Measurements from ENCODE around the gene BIK. TPM values are rescaled to one million over a fixed set of nuclear protein-coding genes. Genes with fewer than 3 reads are reported as not detected.

Gene BIK
- 2.8 TPM for polyA plus RNA-seq (2012; ENCODE audit: missing spikeins)

- TF ChIP-seq TAF1 (IDR thresholded peaks at IDR 0.05; ENCODE audit: borderline replicate concordance, low read depth, low read length) (no peak), POLR2AphosphoS5 (IDR thresholded peaks at IDR 0.05; ENCODE audit: low read depth, low read length) (no peak), POLR2A (IDR thresholded peaks at IDR 0.05; ENCODE audit: low read depth, low read length) (no peak)
- FAIRE-seq (peak; percentile 53), DNase-seq (ENCODE audit: insufficient read length) (peak; percentile 56)
These were observed at the start of gene BIK for GRCh38 chr22:43110444-43110926. TSS of gene BIK (plus strand) at chr22:43110750. CDS start at chr22:43124023, 13,273 bp downstream.

GRCh38 chr22:43066134-43066533 lies 44.4 kb upstream of the BIK start:
- TF ChIP-seq TAF1 (IDR thresholded peaks at IDR 0.05; ENCODE audit: borderline replicate concordance, low read depth, low read length) (no peak), POLR2AphosphoS5 (IDR thresholded peaks at IDR 0.05; ENCODE audit: low read depth, low read length) (no peak), POLR2A (IDR thresholded peaks at IDR 0.05; ENCODE audit: low read depth, low read length) (no peak)
- no peak for DNase-seq (ENCODE audit: insufficient read length)
- FAIRE-seq, result no peak

GRCh38 chr22:43066844-43067385 lies 43.6 kb upstream of the BIK start:
- DNase-seq (ENCODE audit: insufficient read length) (no peak), FAIRE-seq (no peak)
- TF ChIP-seq POLR2A (IDR thresholded peaks at IDR 0.05; ENCODE audit: low read depth, low read length) (no peak), POLR2AphosphoS5 (IDR thresholded peaks at IDR 0.05; ENCODE audit: low read depth, low read length) (no peak), TAF1 (IDR thresholded peaks at IDR 0.05; ENCODE audit: borderline replicate concordance, low read depth, low read length) (no peak)

- no peak for TF ChIP-seq POLR2A (IDR thresholded peaks at IDR 0.05; ENCODE audit: low read depth, low read length)
- no peak for TF ChIP-seq TAF1 (IDR thresholded peaks at IDR 0.05; ENCODE audit: borderline replicate concordance, low read depth, low read length)
- no peak for TF ChIP-seq POLR2AphosphoS5 (IDR thresholded peaks at IDR 0.05; ENCODE audit: low read depth, low read length)
- FAIRE-seq, result no peak
- no peak for DNase-seq (ENCODE audit: insufficient read length)
These were observed 33.3 kb upstream of the BIK start for GRCh38 chr22:43077121-43077877.

DNA sequence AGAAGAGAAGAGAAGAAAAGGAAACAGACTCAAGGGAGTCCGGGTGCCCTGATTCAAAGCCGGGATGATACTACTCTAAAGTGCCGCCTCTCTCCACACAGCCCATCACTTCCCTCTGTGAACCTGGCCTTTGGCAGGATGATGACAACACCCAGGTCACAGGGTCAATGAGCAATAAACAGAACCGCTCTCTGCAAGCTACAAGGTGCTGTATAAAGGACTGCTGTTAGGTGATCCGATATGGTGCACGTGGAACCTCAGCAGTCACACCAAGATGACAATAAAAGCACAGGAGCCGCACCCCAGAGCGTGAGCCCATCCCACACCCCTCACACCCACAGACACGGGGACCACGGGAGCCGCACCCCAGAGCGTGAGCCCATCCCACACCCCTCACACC lies 32.0 kb upstream of the BIK start:
- FAIRE-seq, result no peak
- DNase-seq (ENCODE audit: insufficient read length), result no peak
- TF ChIP-seq POLR2A (IDR thresholded peaks at IDR 0.05; ENCODE audit: low read depth, low read length) (no peak), TAF1 (IDR thresholded peaks at IDR 0.05; ENCODE audit: borderline replicate concordance, low read depth, low read length) (no peak), POLR2AphosphoS5 (IDR thresholded peaks at IDR 0.05; ENCODE audit: low read depth, low read length) (no peak)

DNA sequence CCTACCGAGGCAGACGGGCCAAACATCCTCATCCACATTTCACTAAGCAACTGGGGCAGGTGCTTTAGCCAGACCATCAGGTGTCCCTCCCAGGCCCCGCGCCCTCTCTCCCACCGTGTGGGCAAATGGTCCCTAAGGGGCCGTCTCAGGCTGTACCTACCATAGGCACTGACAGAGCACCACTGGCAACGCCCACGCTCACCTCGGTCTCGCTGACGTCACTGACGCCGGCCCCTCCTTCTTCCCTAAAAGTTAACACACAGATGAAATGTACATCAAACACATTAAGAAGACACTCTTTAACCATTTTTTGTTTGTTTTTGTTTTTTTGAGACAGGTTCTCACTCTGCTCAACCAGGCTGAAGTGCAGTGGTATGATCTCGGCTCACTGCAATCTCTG lies 30.8 kb upstream of the BIK start:
- TF ChIP-seq POLR2AphosphoS5 (IDR thresholded peaks at IDR 0.05; ENCODE audit: low read depth, low read length) (no peak), POLR2A (IDR thresholded peaks at IDR 0.05; ENCODE audit: low read depth, low read length) (no peak), TAF1 (IDR thresholded peaks at IDR 0.05; ENCODE audit: borderline replicate concordance, low read depth, low read length) (no peak)
- DNase-seq (ENCODE audit: insufficient read length) (no peak), FAIRE-seq (no peak)

DNA sequence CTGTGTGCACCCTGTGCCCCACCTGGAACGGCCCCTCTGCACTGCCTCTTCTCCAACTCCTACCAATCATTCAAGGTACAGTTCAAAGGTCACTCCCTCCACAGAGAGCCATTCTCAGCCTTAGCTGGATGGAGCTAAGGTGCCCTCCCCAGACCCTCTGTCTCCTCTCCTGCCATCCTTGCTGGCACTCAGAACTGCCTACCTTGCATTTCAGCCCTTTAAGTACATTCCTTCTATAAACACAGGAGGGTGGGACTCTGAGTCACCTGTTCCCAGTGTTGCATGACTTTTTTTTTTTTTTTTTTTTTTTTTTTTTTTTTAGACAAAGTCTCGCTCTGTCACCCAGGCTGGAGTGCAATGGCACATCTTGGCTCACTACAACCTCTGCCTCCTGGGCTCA lies 29.9 kb upstream of the BIK start:
- DNase-seq (ENCODE audit: insufficient read length), result no peak
- TF ChIP-seq POLR2A (IDR thresholded peaks at IDR 0.05; ENCODE audit: low read depth, low read length), result no peak
- no peak for TF ChIP-seq POLR2AphosphoS5 (IDR thresholded peaks at IDR 0.05; ENCODE audit: low read depth, low read length)
- TF ChIP-seq TAF1 (IDR thresholded peaks at IDR 0.05; ENCODE audit: borderline replicate concordance, low read depth, low read length), result no peak
- FAIRE-seq, result no peak

GRCh38 chr22:43081968-43082367 lies 28.6 kb upstream of the BIK start:
- no peak for TF ChIP-seq TAF1 (IDR thresholded peaks at IDR 0.05; ENCODE audit: borderline replicate concordance, low read depth, low read length)
- no peak for TF ChIP-seq POLR2AphosphoS5 (IDR thresholded peaks at IDR 0.05; ENCODE audit: low read depth, low read length)
- TF ChIP-seq POLR2A (IDR thresholded peaks at IDR 0.05; ENCODE audit: low read depth, low read length), result no peak
- DNase-seq (ENCODE audit: insufficient read length) (no peak), FAIRE-seq (no peak)

- DNase-seq (ENCODE audit: insufficient read length), result no peak
- no peak for FAIRE-seq
- no peak for TF ChIP-seq POLR2AphosphoS5 (IDR thresholded peaks at IDR 0.05; ENCODE audit: low read depth, low read length)
- no peak for TF ChIP-seq TAF1 (IDR thresholded peaks at IDR 0.05; ENCODE audit: borderline replicate concordance, low read depth, low read length)
- no peak for TF ChIP-seq POLR2A (IDR thresholded peaks at IDR 0.05; ENCODE audit: low read depth, low read length)
These were observed 24.6 kb upstream of the BIK start for GRCh38 chr22:43085658-43086606.

- FAIRE-seq (no peak), DNase-seq (ENCODE audit: insufficient read length) (no peak)
- TF ChIP-seq POLR2A (IDR thresholded peaks at IDR 0.05; ENCODE audit: low read depth, low read length), result no peak
These were observed 21.9 kb upstream of the BIK start for GRCh38 chr22:43088627-43088983.

GRCh38 chr22:43088984-43089717 lies 21.4 kb upstream of the BIK start, which contains the start of gene TTLL1:
TSS of gene TTLL1 (minus strand) at chr22:43089391. CDS start at chr22:43075586, 13,805 bp downstream.
- TF ChIP-seq POLR2A (IDR thresholded peaks at IDR 0.05; ENCODE audit: low read depth, low read length) (peak; percentile 51; the same call in 1 of the 2 replicates), POLR2AphosphoS5 (IDR thresholded peaks at IDR 0.05; ENCODE audit: low read depth, low read length) (no peak), TAF1 (IDR thresholded peaks at IDR 0.05; ENCODE audit: borderline replicate concordance, low read depth, low read length) (no peak)
- peak; percentile 95 for FAIRE-seq
- peak; percentile 97 for DNase-seq (ENCODE audit: insufficient read length)

Measured in GM12892 (cell line).